ENCODE measurements around the gene B3GAT2. TPM values are rescaled to one million over a fixed set of nuclear protein-coding genes. Genes with fewer than 3 reads are reported as not detected.

The B3GAT2 gene
- total RNA-seq, 2 donors from 2014 or later = not detected

GRCh38 chr6:70849348-70850069, 107.4 kb downstream of the B3GAT2 start:
- Histone ChIP-seq H3K4me3 (no peak overlapping the region), H3K36me3 (no peaks in the 10 kb centered on the region), H3K4me1 (no peaks in the 10 kb centered on the region), H3K27ac (no peak overlapping the region), H3K9me3 (no peaks in the 10 kb centered on the region), H3K9ac (ENCODE audit: low read depth in 2 of 2, low read length in 2 of 2) (no peak overlapping the region), H3K27me3 (no peaks in the 10 kb centered on the region)
- TF ChIP-seq, protein P1, sequence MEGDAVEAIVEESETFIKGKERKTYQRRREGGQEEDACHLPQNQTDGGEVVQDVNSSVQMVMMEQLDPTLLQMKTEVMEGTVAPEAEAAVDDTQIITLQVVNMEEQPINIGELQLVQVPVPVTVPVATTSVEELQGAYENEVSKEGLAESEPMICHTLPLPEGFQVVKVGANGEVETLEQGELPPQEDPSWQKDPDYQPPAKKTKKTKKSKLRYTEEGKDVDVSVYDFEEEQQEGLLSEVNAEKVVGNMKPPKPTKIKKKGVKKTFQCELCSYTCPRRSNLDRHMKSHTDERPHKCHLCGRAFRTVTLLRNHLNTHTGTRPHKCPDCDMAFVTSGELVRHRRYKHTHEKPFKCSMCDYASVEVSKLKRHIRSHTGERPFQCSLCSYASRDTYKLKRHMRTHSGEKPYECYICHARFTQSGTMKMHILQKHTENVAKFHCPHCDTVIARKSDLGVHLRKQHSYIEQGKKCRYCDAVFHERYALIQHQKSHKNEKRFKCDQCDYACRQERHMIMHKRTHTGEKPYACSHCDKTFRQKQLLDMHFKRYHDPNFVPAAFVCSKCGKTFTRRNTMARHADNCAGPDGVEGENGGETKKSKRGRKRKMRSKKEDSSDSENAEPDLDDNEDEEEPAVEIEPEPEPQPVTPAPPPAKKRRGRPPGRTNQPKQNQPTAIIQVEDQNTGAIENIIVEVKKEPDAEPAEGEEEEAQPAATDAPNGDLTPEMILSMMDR (IDR thresholded peaks at IDR 0.05) = no peak
- intact Hi-C loops (cut with DNase I) = no loop called here
- DNase-seq = no peak

DNA sequence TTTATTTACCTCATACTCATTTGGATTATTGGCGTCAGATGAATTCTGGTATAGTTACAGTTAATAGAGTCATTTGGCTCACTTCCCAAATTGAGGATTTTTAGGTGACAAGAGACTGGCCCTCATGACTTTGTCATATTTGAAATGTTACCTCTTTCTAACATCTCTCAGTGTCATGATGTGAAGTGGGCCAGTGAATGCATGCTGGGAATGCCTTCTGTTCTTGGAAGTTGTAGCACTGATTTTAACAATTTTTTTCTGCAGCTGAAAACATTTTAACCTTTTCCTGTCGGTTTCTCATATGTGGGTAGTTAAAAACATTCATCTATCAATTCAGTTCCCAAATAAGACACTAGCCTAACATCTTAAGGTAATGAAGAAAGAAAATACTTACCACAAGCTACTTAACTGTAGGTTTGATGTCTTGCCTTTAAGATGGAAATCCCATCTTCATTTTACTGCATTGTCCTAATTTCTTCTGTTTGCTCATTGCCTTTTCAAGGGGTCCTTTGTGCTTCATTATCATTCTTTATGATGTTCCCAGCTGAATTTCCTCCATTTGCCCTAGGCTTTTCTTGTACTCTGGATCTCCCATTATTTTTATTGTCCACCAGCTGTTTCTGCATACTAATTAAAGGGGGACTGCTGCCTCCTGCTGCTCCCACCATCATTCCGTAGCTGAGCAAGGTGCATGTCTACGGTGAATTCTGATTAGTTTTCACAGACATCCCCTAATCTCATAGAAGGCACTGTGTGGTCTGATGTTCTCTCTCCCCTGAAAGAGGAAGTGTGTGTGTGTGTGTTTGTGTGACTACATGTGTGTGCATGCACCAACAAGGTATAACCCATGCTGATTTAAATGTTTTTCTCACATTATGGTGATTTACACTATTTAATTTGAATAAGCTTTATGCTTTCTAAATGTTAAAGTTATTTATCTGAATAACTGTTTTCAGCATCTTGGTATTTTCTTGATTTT, 109.5 kb downstream of the B3GAT2 start:
- no peaks in the 10 kb centered on the region for H3K36me3 ChIP-seq
- TF ChIP-seq, protein P1 (IDR thresholded peaks at IDR 0.05) = no peak
- no peaks in the 10 kb centered on the region for H3K4me1 ChIP-seq
- no peak overlapping the region for H3K9ac ChIP-seq (ENCODE audit: low read depth in 2 of 2, low read length in 2 of 2)
- H3K4me3 ChIP-seq = no peak overlapping the region
- no peaks in the 10 kb centered on the region for H3K9me3 ChIP-seq
- H3K27me3 ChIP-seq = no peaks in the 10 kb centered on the region
- intact Hi-C loops (cut with DNase I) = no loop called here
- H3K27ac ChIP-seq = no peak overlapping the region
- DNase-seq = no peak

- TF ChIP-seq, protein P1 (IDR thresholded peaks at IDR 0.05) = no peak
- no peak overlapping the region for H3K4me3 ChIP-seq
- H3K9ac ChIP-seq (ENCODE audit: low read depth in 2 of 2, low read length in 2 of 2) = no peak overlapping the region
- DNase-seq = no peak
- intact Hi-C loops (cut with DNase I) = no loop called here
- no peaks in the 10 kb centered on the region for H3K9me3 ChIP-seq
- no peaks in the 10 kb centered on the region for H3K27me3 ChIP-seq
- no peak overlapping the region for H3K27ac ChIP-seq
- no peaks in the 10 kb centered on the region for H3K36me3 ChIP-seq
- H3K4me1 ChIP-seq = no peaks in the 10 kb centered on the region
Measured at GRCh38 chr6:70846207-70846835, 110.5 kb downstream of the B3GAT2 start.

- intact Hi-C loops (cut with DNase I) = no loop called here
- Histone ChIP-seq H3K4me3 (no peak overlapping the region), H3K9me3 (no peaks in the 10 kb centered on the region), H3K36me3 (no peaks in the 10 kb centered on the region), H3K9ac (ENCODE audit: low read depth in 2 of 2, low read length in 2 of 2) (no peak overlapping the region), H3K4me1 (no peaks in the 10 kb centered on the region), H3K27me3 (no peaks in the 10 kb centered on the region), H3K27ac (no peak overlapping the region)
- TF ChIP-seq, protein P1 (IDR thresholded peaks at IDR 0.05) = no peak
- no peak for DNase-seq
Measured at GRCh38 chr6:70844301-70844700, 112.6 kb downstream of the B3GAT2 start.

- Histone ChIP-seq H3K36me3 (no peaks in the 10 kb centered on the region), H3K27ac (no peak overlapping the region), H3K9me3 (no peaks in the 10 kb centered on the region), H3K4me3 (no peak overlapping the region), H3K4me1 (no peaks in the 10 kb centered on the region), H3K27me3 (no peaks in the 10 kb centered on the region), H3K9ac (ENCODE audit: low read depth in 2 of 2, low read length in 2 of 2) (no peak overlapping the region)
- intact Hi-C loops (cut with DNase I) = no loop called here
- DNase-seq = no peak
- TF ChIP-seq, protein P1 (IDR thresholded peaks at IDR 0.05) = no peak
Measured at GRCh38 chr6:70843328-70843918, 113.4 kb downstream of the B3GAT2 start.
